Esophagus (tissue), 2 donors: ENCODE data around the gene SEC11C. TPM values are rescaled to one million over a fixed set of nuclear protein-coding genes. Genes with fewer than 3 reads are reported as not detected.

Source experiments
- H3K27ac ChIP-seq, 2 donors: one replicate each; pipeline ENCODE4 v1.5.1; 2013; ENCODE audit warnings: low read depth in 2 of 2, mild to moderate bottlenecking in 2 of 2, inconsistent platforms in 1 of 2, low read length in 1 of 2, moderate library complexity in 1 of 2
- H3K27me3 ChIP-seq, 2 donors: one replicate each; pipeline ENCODE4 v1.6.1; 2013; ENCODE audit warnings: low read length in 2 of 2, control low read depth in 1 of 2, mild to moderate bottlenecking in 1 of 2; ENCODE audit not compliant: insufficient read depth in 2 of 2, control insufficient read depth in 1 of 2
- H3K36me3 ChIP-seq, 2 donors: one replicate each; pipeline ENCODE4 v1.6.1; 2013; ENCODE audit warnings: low read length in 1 of 2; ENCODE audit not compliant: control insufficient read depth in 2 of 2, insufficient read depth in 2 of 2
- H3K4me1 ChIP-seq, 2 donors: one replicate each; pipeline ENCODE4 v1.6.1; 2013; ENCODE audit warnings: low read length in 1 of 2; ENCODE audit not compliant: control insufficient read depth in 2 of 2, insufficient read depth in 2 of 2
- H3K4me3 ChIP-seq, 2 donors: one replicate each; pipeline ENCODE4 v1.5.1; 2013; ENCODE audit warnings: low read length in 2 of 2, mild to moderate bottlenecking in 2 of 2, low read depth in 1 of 2, moderate library complexity in 1 of 2
- H3K9me3 ChIP-seq, 2 donors: one replicate each; pipeline ENCODE4 v1.6.1; 2013; ENCODE audit warnings: mild to moderate bottlenecking in 2 of 2, low read depth in 1 of 2, low read length in 1 of 2, moderate library complexity in 1 of 2; ENCODE audit not compliant: control insufficient read depth in 2 of 2, insufficient read depth in 1 of 2
- WGBS, 2 donors: extraction: QIAGEN DNeasy Blood & Tissue Kit; methylation state at CpG; one replicate each; pipeline ENCODE4 v1.1.7; 2013; 5-methylcytosine and 5-hydroxymethylcytosine counted together
- polyA plus RNA-seq, 2 donors: library from polyadenylated mRNA; stranded (reverse); fragments of 200-250 nt; gene quantifications; one replicate each; pipeline ENCODE4 v1.2.3, GENCODE V29; 2013
- donor health status: healthy with polysubstance abuse.
- donor health status: Bipolar disorder and iron deficiency.

The SEC11C gene
- polyA plus RNA-seq, 2 donors, result 24.0 to 48.4 TPM

DNA sequence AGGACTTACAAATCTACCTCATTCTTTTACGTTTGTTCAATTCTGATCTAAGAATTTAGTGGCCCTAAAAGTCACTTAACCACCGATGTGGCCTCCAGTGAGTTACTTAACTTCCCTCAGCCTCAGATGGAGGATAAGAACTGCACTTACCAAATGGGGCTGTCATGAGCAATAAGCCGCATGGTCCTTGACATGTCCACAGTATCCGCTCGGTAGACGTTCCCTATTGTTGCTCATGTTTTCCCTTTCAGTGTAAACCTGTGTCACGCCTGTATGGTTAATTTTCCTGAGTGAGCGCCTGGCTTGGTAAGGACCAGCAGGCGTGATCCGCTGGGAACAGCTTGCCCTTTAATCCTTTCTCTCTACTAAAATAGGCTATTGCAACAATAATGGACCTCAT is 20.3 kb downstream of the SEC11C start:
- H3K27me3 ChIP-seq, result no peaks in the 10 kb centered on the region
- WGBS, 2 donors, result 83 to 90% methylated on average over 10 of the region's 10 CpGs
- H3K9me3 ChIP-seq, result no peaks in the 10 kb centered on the region
- H3K4me1 ChIP-seq, result no peaks in the 10 kb centered on the region
- H3K27ac ChIP-seq, result no peak overlapping the region
- H3K4me3 ChIP-seq, result no peak overlapping the region
- peaks cover 0 to 9% of the 10 kb centered on the region in 2 donors for H3K36me3 ChIP-seq

DNA sequence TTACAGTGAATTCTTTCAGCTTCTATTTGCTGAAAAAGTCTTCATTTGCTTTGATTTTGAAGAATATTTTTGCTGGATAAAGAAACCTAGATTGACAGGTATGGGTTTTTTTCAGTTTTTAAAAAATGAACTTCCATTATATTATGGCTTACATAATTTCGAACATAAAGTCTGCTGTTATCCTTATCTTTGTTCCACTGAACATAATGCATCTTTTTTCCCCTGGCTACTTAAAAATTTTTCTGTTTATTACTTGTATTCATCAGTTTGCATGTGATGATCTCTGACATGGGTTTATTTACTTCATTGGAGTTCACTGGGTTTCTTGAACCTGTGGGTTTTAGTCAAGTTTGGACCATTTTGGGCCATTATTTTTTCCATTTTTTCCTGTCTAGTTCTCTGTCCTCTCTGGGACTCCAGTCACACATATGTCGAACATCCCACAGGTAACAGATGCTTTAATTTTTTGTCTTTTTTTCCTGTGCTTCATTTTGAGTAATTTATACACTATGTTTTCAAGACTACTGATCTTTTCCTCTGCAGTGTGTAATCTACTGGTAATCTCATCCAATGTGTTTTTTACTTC is 33.1 kb downstream of the SEC11C start:
- no peaks in the 10 kb centered on the region for H3K27me3 ChIP-seq
- no peaks in the 10 kb centered on the region for H3K4me1 ChIP-seq
- no peaks in the 10 kb centered on the region for H3K36me3 ChIP-seq
- 82 to 87% methylated on average over 2 of the region's 2 CpGs for WGBS, 2 donors
- no peak overlapping the region for H3K27ac ChIP-seq
- H3K9me3 ChIP-seq, result peaks cover 0 to 3% of the 10 kb centered on the region in 2 donors
- no peak overlapping the region for H3K4me3 ChIP-seq

DNA sequence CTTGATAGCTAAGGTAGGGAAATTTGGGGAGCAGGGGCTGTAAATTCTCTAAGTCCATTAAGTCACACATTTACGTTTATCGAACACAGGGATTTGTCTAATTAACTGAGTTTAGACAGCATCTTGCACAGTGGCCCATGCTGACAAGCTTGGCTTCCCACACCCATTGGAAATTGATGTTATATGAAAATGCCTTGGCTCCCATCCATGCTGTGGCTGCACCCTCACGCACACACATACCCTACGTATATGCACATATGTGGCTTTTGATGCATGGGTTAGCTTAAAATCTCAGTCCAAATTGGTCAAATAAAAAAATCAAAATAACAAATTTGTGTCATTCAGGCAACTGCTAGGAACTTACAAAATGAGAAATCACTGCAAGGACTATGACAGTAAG is 37.8 kb downstream of the SEC11C start:
- no peak overlapping the region for H3K4me3 ChIP-seq
- WGBS, 2 donors, result 88 to 89% methylated on average over 4 of the region's 4 CpGs
- no peak overlapping the region for H3K27ac ChIP-seq
- no peaks in the 10 kb centered on the region for H3K36me3 ChIP-seq
- no peaks in the 10 kb centered on the region for H3K4me1 ChIP-seq
- peaks cover 0 to 3% of the 10 kb centered on the region in 2 donors for H3K9me3 ChIP-seq
- no peaks in the 10 kb centered on the region for H3K27me3 ChIP-seq

DNA sequence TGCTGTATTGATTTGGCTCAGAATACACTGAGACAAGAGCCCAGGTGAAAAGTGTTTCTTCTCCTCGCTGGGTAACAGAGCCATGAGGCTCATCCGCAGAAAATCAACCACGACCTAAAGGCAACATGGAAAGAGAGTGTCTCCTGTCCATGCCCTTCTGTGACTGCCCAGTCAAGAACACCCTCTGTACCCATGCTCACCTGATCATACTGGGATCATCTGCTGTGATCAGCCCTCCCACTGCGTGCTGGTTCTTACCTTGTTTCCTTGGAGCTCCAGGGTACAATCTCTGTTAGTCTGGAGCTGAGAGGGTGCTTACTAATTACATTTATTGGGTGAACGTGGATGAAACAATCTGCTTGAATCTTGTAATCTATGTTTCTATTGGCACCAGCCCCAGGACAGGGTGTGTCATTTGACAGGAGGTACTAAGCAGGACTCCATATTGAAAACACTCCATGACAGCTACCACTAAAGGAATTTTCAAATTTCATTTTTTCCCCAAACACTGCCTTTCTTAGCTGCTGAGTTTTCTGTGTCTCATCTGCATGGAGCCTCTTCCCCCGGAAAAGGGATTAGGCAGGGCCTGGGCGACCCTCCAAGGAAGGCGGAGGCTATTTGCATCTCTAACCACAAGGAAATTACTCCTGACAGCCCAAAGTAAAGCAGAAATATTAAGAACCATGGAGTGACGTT is 40.6 kb downstream of the SEC11C start:
- Histone ChIP-seq H3K36me3 (no peaks in the 10 kb centered on the region), H3K27me3 (no peaks in the 10 kb centered on the region), H3K27ac (no peak overlapping the region), H3K4me3 (no peak overlapping the region), H3K9me3 (peaks cover 0 to 3% of the 10 kb centered on the region in 2 donors), H3K4me1 (no peaks in the 10 kb centered on the region)
- 50 to 63% methylated on average over 9 of the region's 9 CpGs for WGBS, 2 donors

DNA sequence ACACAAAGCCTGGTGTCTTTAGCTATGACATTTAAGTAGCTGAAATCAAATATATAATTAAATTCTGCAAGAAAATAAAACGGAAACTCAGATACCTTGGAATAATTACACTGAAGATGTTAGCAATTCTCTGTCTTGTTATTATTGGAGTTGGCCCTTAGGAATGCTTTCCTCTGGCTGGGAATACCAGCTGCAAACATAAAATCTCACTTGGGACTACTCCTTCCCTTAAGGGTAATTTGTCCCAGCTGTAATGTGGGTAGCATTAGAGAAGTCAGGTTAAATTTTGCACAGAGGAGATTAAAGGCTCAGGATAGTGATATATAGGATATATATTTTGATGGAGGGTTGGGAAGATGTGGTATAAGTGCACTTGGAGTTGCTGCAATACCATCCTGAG is 43.0 kb downstream of the SEC11C start:
- H3K27me3 ChIP-seq, result no peaks in the 10 kb centered on the region
- no peaks in the 10 kb centered on the region for H3K9me3 ChIP-seq
- 85 to 90% methylated on average over 1 of the region's 1 CpG for WGBS, 2 donors
- no peak overlapping the region for H3K4me3 ChIP-seq
- no peaks in the 10 kb centered on the region for H3K4me1 ChIP-seq
- H3K36me3 ChIP-seq, result no peaks in the 10 kb centered on the region
- H3K27ac ChIP-seq, result no peak overlapping the region

DNA sequence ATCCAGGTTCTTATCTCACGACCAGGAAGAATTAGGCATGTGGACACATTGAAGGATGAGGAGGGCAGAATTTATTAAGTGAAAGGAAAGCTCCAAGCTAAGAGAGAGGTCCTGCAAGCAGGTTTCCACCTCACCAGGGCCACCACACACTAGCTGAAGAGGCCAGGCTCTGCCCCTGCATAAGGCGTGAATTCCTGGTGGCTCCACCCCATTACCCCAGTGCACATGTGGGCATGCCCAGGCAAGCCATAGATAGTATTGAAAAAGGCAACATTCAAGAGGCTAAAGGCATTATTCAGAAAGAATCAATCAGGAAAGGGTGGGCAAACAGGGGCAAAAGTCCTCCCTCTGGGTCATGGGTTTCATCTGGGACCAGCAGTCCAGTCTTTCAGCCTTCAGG is 49.3 kb downstream of the SEC11C start:
- Histone ChIP-seq H3K4me1 (no peaks in the 10 kb centered on the region), H3K27ac (no peak overlapping the region), H3K9me3 (peaks cover 0 to 3% of the 10 kb centered on the region in 2 donors), H3K36me3 (no peaks in the 10 kb centered on the region), H3K27me3 (no peaks in the 10 kb centered on the region), H3K4me3 (no peak overlapping the region)
- 74% methylated on average over 2 of the region's 2 CpGs for WGBS, 2 donors

DNA sequence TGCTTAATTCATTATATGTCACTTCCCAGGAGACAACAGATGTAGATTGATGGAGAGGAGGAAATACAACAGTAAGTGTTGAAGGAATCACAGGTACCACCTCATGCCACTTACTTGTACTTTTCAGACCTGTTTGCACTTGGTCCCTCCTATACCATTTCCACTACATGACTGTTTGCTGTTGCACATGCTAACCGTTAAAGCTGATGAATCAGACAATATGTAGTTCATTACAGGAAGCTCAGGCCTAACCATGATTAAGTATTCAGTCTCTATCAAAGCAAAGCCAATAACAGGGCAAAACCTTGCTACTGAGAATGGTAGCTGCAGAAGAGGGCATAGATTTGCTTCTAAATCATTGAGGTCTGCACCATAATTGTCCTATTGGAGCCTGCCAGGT is 50.1 kb downstream of the SEC11C start:
- WGBS, 2 donors, result 58 to 75% methylated on average over 1 of the region's 1 CpG
- no peaks in the 10 kb centered on the region for H3K27me3 ChIP-seq
- H3K27ac ChIP-seq, result no peak overlapping the region
- peaks cover 0 to 3% of the 10 kb centered on the region in 2 donors for H3K9me3 ChIP-seq
- H3K36me3 ChIP-seq, result no peaks in the 10 kb centered on the region
- no peak overlapping the region for H3K4me3 ChIP-seq
- H3K4me1 ChIP-seq, result no peaks in the 10 kb centered on the region

DNA sequence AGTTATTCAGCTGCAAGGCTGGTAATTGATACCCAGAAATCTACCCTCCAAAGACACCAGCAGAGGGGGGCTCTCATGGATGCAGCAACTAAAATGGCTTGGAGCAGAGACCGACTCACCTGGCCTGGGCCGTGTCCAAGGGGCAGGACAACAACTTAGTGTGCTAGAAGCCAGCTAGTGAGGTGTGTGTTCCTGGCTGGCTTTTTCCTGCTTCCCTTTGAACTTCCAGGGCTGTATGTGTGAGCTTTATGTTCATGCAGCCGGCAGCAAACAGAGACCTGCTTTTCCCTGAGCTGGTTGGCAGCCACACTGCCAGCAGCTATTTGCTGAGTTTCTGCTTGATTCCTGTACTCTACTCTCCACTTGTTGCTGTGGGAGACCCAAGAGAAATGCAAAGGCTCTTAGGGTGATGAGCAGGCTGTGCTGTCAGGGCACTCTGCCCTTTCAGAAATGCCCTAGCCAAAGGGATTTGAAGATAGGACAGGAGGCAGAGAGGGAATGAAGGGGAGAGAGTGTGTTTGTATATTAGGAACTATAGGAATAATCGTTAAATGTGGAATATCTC is 56.6 kb downstream of the SEC11C start:
- WGBS, 2 donors, result 46 to 53% methylated on average over 4 of the region's 4 CpGs
- Histone ChIP-seq H3K27me3 (no peaks in the 10 kb centered on the region), H3K4me1 (no peaks in the 10 kb centered on the region), H3K9me3 (no peaks in the 10 kb centered on the region), H3K4me3 (no peak overlapping the region), H3K36me3 (no peaks in the 10 kb centered on the region), H3K27ac (no peak overlapping the region)

DNA sequence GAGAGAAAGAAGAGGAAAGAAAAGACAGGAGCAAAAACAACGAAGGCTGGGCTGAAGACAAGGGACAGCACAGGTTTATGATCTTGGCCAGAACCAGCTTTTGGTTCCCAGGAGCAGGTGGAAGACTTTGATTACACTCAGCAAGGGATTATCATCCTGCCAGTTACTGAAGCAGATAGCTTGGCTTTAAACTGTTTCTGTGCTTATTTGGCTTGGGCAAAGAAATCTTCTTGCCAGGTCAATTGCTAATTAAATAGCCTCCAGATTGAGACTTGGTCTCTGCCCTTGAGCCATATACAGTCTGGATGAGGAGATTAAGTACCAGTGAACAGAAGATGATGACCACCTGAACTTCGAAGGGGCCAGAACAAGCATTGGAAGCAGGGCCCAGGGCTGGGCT is 58.0 kb downstream of the SEC11C start:
- no peaks in the 10 kb centered on the region for H3K9me3 ChIP-seq
- H3K27me3 ChIP-seq, result no peaks in the 10 kb centered on the region
- no peak overlapping the region for H3K4me3 ChIP-seq
- no peaks in the 10 kb centered on the region for H3K36me3 ChIP-seq
- no peaks in the 10 kb centered on the region for H3K4me1 ChIP-seq
- WGBS, 2 donors, result 68 to 74% methylated on average over 2 of the region's 2 CpGs
- no peak overlapping the region for H3K27ac ChIP-seq

DNA sequence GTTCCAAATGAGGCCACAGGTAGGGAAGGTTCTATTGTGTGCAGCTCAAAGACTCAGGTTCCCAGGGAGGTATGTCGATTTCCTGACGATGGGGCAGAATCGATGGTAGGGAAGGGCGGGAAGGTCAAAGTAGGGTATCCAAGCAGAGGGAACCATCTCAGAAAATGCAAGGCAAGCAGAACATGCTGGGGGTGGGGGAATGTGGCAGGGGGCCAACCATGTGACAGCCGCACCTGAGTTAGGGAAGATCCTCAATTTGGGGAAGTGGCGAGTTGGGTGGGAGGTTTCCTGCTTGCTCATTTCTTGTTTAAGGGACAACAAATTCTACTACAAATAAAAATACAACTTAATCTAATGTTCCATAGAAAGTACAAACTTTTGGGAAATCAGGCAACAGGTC is 58.5 kb downstream of the SEC11C start:
- WGBS, 2 donors, result 91 to 92% methylated on average over 6 of the region's 6 CpGs
- Histone ChIP-seq H3K4me1 (no peaks in the 10 kb centered on the region), H3K36me3 (no peaks in the 10 kb centered on the region), H3K27ac (no peak overlapping the region), H3K4me3 (no peak overlapping the region), H3K27me3 (no peaks in the 10 kb centered on the region), H3K9me3 (no peaks in the 10 kb centered on the region)
